Measurements from ENCODE around the gene SLC9A1.

Gene SLC9A1

GRCh38 chr1:27150641-27151040, 4.3 kb downstream of the SLC9A1 start:
- no peak for DNase-seq (ENCODE audit: low read depth)

- no peak for DNase-seq (ENCODE audit: low read depth)
These were observed 4.7 kb downstream of the SLC9A1 start for GRCh38 chr1:27150183-27150582.

- no peak for DNase-seq (ENCODE audit: low read depth)
These were observed 5.2 kb downstream of the SLC9A1 start for GRCh38 chr1:27149762-27150113.

- DNase-seq (ENCODE audit: low read depth): no peak
These were observed 5.7 kb downstream of the SLC9A1 start for GRCh38 chr1:27149084-27149761.

- no peak for DNase-seq (ENCODE audit: low read depth)
These were observed 6.3 kb downstream of the SLC9A1 start for GRCh38 chr1:27148591-27148990.

GRCh38 chr1:27147842-27148518, 6.9 kb downstream of the SLC9A1 start:
- no peak for DNase-seq (ENCODE audit: low read depth)

- no peak for DNase-seq (ENCODE audit: low read depth)
These were observed 9.0 kb downstream of the SLC9A1 start for GRCh38 chr1:27145934-27146354.

GRCh38 chr1:27144920-27145661, 9.8 kb downstream of the SLC9A1 start:
- DNase-seq (ENCODE audit: low read depth): no peak

GRCh38 chr1:27144049-27144748, 10.7 kb downstream of the SLC9A1 start:
- DNase-seq (ENCODE audit: low read depth): no peak

- no peak for DNase-seq (ENCODE audit: low read depth)
These were observed 11.5 kb downstream of the SLC9A1 start for GRCh38 chr1:27143401-27143800.

- no peak for DNase-seq (ENCODE audit: low read depth)
These were observed 12.5 kb downstream of the SLC9A1 start for GRCh38 chr1:27142464-27142863.

GRCh38 chr1:27141266-27142003, 13.5 kb downstream of the SLC9A1 start:
- no peak for DNase-seq (ENCODE audit: low read depth)

- DNase-seq (ENCODE audit: low read depth): no peak
These were observed 14.9 kb downstream of the SLC9A1 start for GRCh38 chr1:27139980-27140379.

GRCh38 chr1:27138927-27139326, 16.0 kb downstream of the SLC9A1 start:
- no peak for DNase-seq (ENCODE audit: low read depth)

- no peak for DNase-seq (ENCODE audit: low read depth)
These were observed 16.6 kb downstream of the SLC9A1 start for GRCh38 chr1:27138368-27138767.

- DNase-seq (ENCODE audit: low read depth): no peak
These were observed 17.3 kb downstream of the SLC9A1 start for GRCh38 chr1:27137544-27138075.

- peak; percentile 53 for DNase-seq (ENCODE audit: low read depth)
These were observed 17.9 kb downstream of the SLC9A1 start for GRCh38 chr1:27136998-27137542.

- DNase-seq (ENCODE audit: low read depth): no peak
These were observed 18.7 kb downstream of the SLC9A1 start for GRCh38 chr1:27136236-27136551.

GRCh38 chr1:27135541-27136235, 19.2 kb downstream of the SLC9A1 start:
- no peak for DNase-seq (ENCODE audit: low read depth)

- no peak for DNase-seq (ENCODE audit: low read depth)
These were observed 20.9 kb downstream of the SLC9A1 start for GRCh38 chr1:27133991-27134390.

GRCh38 chr1:27133158-27133557, 21.8 kb downstream of the SLC9A1 start:
- DNase-seq (ENCODE audit: low read depth): no peak

Data from stimulated activated CD8-positive, alpha-beta memory T cell treated with anti-CD3 and anti-CD28 coated beads, Interleukin-7, amount 100 ng/mL, for 24 hours (primary cell).